Stimulated activated CD8-positive, alpha-beta memory T cell treated with anti-CD3 and anti-CD28 coated beads, Interleukin-4, amount 100 ng/mL, for 1 hour (primary cell): ENCODE measurements around the gene C20orf96.
"Not testable (repeated sequence)": the region's sequence is repeated elsewhere in the genome, so short reads cannot be mapped to it uniquely, and the experiment has no call there.

Experiments
- DNase-seq, 2 donors: peaks; one replicate each; pipeline ENCODE4 v3.0.0-alpha.2; 2020; ENCODE audit warnings: low read depth in 2 of 2, low spot score in 1 of 2

C20orf96 gene

GRCh38 chr20:237489-237888 is 53.1 kb downstream of the C20orf96 start:
- no peak for DNase-seq

- no peak for DNase-seq
Observed at GRCh38 chr20:235891-236290, 54.7 kb downstream of the C20orf96 start.

- no peak for DNase-seq
Observed at GRCh38 chr20:227439-228105, 63.0 kb downstream of the C20orf96 start.

GRCh38 chr20:226958-227357 is 63.6 kb downstream of the C20orf96 start, which contains the start of gene DEFB129:
Gene DEFB129 (plus strand): TSS chr20:227258. CDS start chr20:227289, 31 bp downstream.
- no peak for DNase-seq

GRCh38 chr20:225879-226278 is 64.7 kb downstream of the C20orf96 start:
- not testable (repeated sequence) for DNase-seq

GRCh38 chr20:221258-221830 is 69.2 kb downstream of the C20orf96 start:
- DNase-seq: no peak
